ENCODE results near the gene SEL1L3.

GRCh38 chr4:25702848-25703247 lies 159.9 kb downstream of the SEL1L3 start:
- TF ChIP-seq CTCF (IDR thresholded peaks at IDR 0.05): no peak
- no peak for TF ChIP-seq EP300 (IDR thresholded peaks at IDR 0.05)
- TF ChIP-seq POLR2A (IDR thresholded peaks at IDR 0.05): no peak

Measured in stomach (tissue), 4 donors.